ENCODE measurements around the gene AKR7A2.
"Not testable (repeated sequence)": the region's sequence is repeated elsewhere in the genome, so short reads cannot be mapped to it uniquely, and the experiment has no call there.

Gene AKR7A2

DNA sequence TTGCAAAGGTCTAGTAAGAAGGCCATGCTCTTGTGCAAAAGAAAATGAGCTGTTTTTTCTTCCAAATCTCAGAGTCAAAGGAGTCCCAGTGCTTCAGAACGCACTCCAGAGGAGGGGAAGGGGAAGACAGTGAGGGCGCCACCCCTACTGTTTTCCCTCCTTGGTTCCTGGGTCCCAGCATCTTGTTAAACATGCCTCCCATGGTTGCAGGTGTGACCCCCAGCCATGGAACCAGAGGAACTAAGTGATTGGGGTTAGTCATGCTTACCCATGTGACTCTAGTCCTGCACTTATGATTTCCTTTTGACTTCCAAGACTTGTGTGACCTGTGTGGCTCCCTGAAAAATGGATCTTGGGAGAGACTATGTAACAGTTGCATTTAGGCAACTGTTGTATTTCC, 17.3 kb downstream of the AKR7A2 start:
- TF ChIP-seq, protein P1, sequence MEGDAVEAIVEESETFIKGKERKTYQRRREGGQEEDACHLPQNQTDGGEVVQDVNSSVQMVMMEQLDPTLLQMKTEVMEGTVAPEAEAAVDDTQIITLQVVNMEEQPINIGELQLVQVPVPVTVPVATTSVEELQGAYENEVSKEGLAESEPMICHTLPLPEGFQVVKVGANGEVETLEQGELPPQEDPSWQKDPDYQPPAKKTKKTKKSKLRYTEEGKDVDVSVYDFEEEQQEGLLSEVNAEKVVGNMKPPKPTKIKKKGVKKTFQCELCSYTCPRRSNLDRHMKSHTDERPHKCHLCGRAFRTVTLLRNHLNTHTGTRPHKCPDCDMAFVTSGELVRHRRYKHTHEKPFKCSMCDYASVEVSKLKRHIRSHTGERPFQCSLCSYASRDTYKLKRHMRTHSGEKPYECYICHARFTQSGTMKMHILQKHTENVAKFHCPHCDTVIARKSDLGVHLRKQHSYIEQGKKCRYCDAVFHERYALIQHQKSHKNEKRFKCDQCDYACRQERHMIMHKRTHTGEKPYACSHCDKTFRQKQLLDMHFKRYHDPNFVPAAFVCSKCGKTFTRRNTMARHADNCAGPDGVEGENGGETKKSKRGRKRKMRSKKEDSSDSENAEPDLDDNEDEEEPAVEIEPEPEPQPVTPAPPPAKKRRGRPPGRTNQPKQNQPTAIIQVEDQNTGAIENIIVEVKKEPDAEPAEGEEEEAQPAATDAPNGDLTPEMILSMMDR (IDR thresholded peaks at IDR 0.05; ENCODE audit: low read depth, low read length), result no peak
- H3K4me3 ChIP-seq (replicated peaks in 1 of 2; ENCODE audit: low read depth in 2 of 2, low read length in 2 of 2), result no peak overlapping the region
- no peak for DNase-seq (ENCODE audit: low read depth in 2 of 2)

DNA sequence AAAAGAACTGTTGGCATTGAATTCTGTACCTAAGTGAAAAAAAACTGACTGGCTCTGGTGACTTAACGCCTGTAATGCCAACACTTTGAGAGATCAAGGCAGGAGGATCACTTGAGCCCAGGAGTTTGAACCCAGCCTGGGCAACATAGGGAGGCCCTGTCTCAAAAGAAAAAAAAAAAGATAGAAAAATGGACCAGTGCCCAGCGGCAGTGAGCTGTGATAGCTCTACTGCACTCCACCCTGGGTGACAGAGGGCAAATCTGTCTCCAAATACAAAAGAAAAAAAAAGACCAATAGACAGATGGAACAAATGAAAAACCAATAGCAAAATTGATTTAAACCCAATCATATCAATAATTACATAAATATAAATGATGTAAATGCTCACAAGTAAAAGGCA, 22.7 kb downstream of the AKR7A2 start:
- no peak for DNase-seq (ENCODE audit: low read depth in 2 of 2)
- TF ChIP-seq, protein P1 (IDR thresholded peaks at IDR 0.05; ENCODE audit: low read depth, low read length), result no peak
- H3K4me3 ChIP-seq (replicated peaks in 1 of 2; ENCODE audit: low read depth in 2 of 2, low read length in 2 of 2), result peak overlapping the region; percentile 41 to 47

DNA sequence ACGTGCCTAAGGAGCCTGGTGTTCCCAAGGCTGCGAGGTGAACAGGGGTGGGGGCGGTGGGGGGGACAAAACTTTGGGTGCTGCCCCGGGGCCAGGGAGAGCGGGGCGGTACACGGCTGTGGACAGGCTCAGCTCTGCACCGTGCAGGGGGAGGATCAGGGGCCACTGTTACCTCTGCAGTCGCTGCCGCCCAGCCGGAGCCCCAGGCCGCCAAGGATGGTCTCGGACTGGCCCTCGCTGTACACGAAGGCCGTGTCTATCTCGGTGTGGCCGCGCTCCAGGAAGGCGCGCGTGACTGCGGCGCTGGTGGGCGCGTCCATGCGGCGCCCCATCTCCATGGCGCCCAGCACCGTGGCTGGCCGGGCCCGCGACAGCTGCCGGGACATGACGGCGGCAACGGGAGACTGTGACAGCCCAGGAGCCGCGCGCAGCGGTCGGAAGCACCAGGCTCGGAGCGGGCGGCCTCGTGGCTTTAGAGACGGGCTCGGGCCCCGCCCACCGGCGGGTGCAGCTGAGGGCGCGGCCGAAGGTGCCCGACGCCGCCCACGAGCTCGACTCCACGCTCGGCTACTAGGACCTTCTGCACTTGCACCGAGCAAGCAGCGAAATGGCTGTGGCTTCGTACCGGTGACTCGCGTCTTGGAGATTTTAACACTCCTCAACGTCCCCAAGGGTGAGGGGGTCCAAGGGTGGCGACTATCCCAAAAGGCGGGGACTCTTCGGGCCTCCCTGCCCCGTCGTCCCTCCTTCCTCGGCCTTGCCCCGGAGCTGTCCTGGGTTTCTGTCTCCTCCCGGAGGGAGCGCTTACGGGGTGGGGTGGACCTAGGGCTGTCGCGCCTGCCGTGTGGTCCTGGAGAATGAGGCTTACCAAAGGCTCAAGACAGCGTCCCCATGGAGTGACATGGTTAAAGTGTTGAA, 23.4 kb downstream of the AKR7A2 start, which contains the start of gene AKR7A3:
AKR7A3 (minus strand) TSS at position 447 of the 918 bp plus-strand sequence; CDS start at position 386, 61 bp downstream.
- H3K4me3 ChIP-seq (replicated peaks in 1 of 2; ENCODE audit: low read depth in 2 of 2, low read length in 2 of 2), result peak within 1 kb of the TSS; percentile 41 to 47
- peak; percentile 12 to 17 for DNase-seq (ENCODE audit: low read depth in 2 of 2)

DNA sequence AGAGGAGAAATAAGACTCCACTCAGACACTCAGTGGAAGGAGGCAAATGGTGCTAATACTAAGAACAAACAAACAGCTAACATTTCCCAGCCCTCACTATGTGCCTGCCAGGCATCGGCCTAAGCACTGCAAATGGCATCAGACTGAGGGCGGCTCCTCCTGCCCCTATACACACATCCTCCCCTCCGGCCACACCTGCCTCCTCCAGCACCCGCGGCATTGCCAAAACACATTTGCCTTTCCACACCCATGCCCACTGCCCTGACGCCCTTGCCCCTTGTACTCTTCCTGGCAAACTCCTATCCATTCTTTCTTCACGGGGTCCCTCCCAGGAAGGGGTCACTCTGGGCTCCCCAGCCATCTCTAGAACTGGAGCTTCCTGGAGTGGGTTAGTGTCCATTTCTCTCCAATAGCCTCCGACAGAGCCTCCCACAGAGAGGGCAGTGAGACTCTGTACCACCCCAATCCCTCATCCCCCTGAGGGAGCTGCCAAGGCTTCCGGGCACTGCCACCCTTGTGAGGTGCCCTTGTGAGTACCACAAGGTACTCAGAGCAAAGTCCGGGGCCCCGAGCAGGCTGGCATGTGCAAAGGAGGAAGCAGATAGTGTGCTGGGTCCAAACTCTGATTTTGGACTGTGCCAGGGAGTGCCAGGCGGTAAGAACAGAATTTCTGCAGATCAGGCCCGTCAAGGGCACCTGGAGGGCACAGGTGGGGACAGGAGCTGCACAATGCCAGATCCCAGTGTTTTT, 24.3 kb downstream of the AKR7A2 start:
- TF ChIP-seq, protein P1 (IDR thresholded peaks at IDR 0.05; ENCODE audit: low read depth, low read length), result no peak
- no peak for DNase-seq (ENCODE audit: low read depth in 2 of 2)
- H3K4me3 ChIP-seq (replicated peaks in 1 of 2; ENCODE audit: low read depth in 2 of 2, low read length in 2 of 2), result no peak overlapping the region

DNA sequence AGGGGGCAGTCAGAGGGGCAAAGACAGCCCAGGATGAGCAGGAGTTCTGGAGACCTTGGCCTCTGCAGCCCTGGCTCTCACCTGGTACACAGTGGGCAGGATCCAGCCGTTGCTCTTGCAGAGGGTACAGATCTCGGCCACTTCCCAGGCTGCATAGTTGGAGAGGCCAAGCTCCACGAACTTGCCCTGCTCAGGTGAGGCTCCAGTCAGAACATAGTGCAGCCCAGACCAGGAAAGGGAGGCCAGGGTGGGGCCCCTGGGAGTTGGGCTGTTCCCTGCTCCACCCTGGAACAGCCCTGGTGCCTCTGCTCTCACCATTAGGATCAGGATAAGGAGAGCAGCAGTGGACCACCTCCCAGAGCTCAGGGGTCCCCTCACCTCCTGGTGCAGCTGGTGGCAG, 26.1 kb downstream of the AKR7A2 start:
- not testable (repeated sequence) for DNase-seq (ENCODE audit: low read depth in 2 of 2); H3K4me3 ChIP-seq (replicated peaks in 1 of 2; ENCODE audit: low read depth in 2 of 2, low read length in 2 of 2)

DNA sequence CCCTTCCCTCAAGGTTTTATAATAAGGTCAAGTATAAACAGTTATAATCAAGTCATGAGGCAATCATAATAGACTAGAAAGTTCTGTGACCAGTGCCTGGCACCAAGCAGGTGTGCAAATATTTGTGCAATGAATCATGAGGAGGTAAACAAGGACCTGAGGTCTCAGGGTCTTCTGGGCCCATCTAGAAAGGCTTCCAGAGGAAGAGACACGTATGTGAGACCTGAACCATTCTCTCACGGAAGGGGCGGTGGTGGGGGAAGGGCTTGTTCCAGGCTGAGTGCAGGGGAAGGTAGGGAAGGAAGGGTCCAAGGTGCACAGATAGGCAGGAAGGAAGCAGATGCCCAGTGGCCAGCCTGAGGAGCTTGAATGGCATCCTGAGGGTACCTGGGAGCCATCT, 26.6 kb downstream of the AKR7A2 start:
- H3K4me3 ChIP-seq (replicated peaks in 1 of 2; ENCODE audit: low read depth in 2 of 2, low read length in 2 of 2); DNase-seq (ENCODE audit: low read depth in 2 of 2): not testable (repeated sequence)

DNA sequence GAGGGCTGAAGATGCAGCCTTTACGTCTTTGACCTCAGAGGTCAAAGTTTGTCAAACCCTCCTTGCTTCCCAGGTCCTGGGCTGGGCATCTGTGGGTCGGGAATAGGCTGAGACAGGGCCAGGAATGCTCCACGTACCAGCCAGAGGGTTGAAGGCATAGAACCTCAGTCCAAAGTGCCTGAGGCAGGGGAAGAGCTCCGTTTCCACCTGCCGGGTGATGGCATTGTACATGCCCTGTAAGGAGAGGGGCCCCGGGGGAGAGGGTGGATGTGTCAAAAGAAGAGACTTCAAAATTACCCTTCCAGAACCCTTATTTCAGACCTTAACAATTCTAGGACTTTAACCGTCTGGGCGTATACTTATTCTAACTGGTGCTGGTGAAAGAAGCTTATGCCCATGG, 27.1 kb downstream of the AKR7A2 start:
- TF ChIP-seq, protein P1 (IDR thresholded peaks at IDR 0.05; ENCODE audit: low read depth, low read length), result no peak
- no peak overlapping the region for H3K4me3 ChIP-seq (replicated peaks in 1 of 2; ENCODE audit: low read depth in 2 of 2, low read length in 2 of 2)
- no peak for DNase-seq (ENCODE audit: low read depth in 2 of 2)

DNA sequence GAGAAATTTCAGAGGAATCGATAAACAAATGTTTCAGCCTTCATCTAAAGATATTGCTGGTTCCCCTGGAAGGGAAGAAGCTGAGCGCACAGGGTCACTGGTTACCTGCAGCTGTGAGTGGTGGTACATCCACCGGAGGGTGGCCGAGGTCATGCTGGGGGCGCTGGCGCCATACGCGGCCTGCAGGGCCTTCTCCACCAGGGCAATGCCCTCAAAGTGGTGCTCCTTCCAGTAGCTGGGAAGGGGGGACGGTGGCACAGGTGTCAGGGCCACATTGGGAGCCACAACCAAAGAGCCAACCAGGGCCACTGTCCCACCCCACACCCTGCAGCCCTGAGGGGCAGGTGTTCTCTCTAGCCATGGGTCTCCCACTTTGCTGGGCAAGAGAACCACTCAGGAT, 28.1 kb downstream of the AKR7A2 start:
- no peak overlapping the region for H3K4me3 ChIP-seq (replicated peaks in 1 of 2; ENCODE audit: low read depth in 2 of 2, low read length in 2 of 2)
- no peak for DNase-seq (ENCODE audit: low read depth in 2 of 2)
- TF ChIP-seq, protein P1 (IDR thresholded peaks at IDR 0.05; ENCODE audit: low read depth, low read length), result no peak
